H9 (cell line): Measurements from ENCODE around the gene SPARCL1. TPM values are rescaled to one million over a fixed set of nuclear protein-coding genes. Genes with fewer than 3 reads are reported as not detected.
"Not testable (repeated sequence)": the region's sequence is repeated elsewhere in the genome, so short reads cannot be mapped to it uniquely, and the experiment has no call there.

Experiments used
- DNase-seq: peaks from one replicate; pipeline ENCODE4 v3.0.0-alpha.2; 2017
- H2AFZ ChIP-seq: one replicate; pipeline ENCODE4 v1.6.1; 2013; ENCODE audit warnings: mild to moderate bottlenecking, low read length, control low read depth, moderate library complexity
- H2AK5ac ChIP-seq: 2 replicates; pipeline ENCODE4 v1.6.1; 2013; ENCODE audit warnings: low read length, control low read depth, mixed read lengths; ENCODE audit not compliant: insufficient read length
- H2BK120ac ChIP-seq: one replicate; pipeline ENCODE4 v1.6.1; 2013; ENCODE audit warnings: low read depth, mild to moderate bottlenecking, low read length, control low read depth, inconsistent platforms; ENCODE audit not compliant: poor library complexity, severe bottlenecking
- H2BK12ac ChIP-seq: 2 replicates; pipeline ENCODE4 v1.6.1; 2013; ENCODE audit warnings: low read length, control low read depth, mixed read lengths, low read depth; ENCODE audit not compliant: insufficient read length
- H2BK15ac ChIP-seq: 2 replicates; pipeline ENCODE4 v1.6.1; 2013; ENCODE audit warnings: low read depth, low read length, control low read depth
- H2BK20ac ChIP-seq: one replicate; pipeline ENCODE4 v1.6.1; 2013; ENCODE audit warnings: low read depth, mild to moderate bottlenecking, low read length, control low read depth, inconsistent platforms; ENCODE audit not compliant: poor library complexity, severe bottlenecking
- H2BK5ac ChIP-seq: 2 replicates; pipeline ENCODE4 v1.6.1; 2013; ENCODE audit warnings: low read length, control low read depth, mixed read lengths; ENCODE audit not compliant: insufficient read length
- H3K14ac ChIP-seq: 2 replicates; pipeline ENCODE4 v1.6.1; 2013; ENCODE audit warnings: low read length, control low read depth; ENCODE audit not compliant: insufficient read depth
- H3K18ac ChIP-seq: 2 replicates; pipeline ENCODE4 v1.6.1; 2013; ENCODE audit warnings: low read depth, mild to moderate bottlenecking, mixed read lengths, low read length, control low read depth; ENCODE audit not compliant: insufficient read length
- H3K23ac ChIP-seq: 2 replicates; pipeline ENCODE4 v1.6.1; 2013; ENCODE audit warnings: low read length, control low read depth, mixed read lengths, low read depth; ENCODE audit not compliant: insufficient read length
- H3K23me2 ChIP-seq: 2 replicates; pipeline ENCODE4 v1.6.1; 2013; ENCODE audit warnings: low read depth, mild to moderate bottlenecking, mixed read lengths, low read length, control low read depth; ENCODE audit not compliant: insufficient read length, poor library complexity, severe bottlenecking
- H3K27ac ChIP-seq: 2 replicates; pipeline ENCODE4 v1.5.1; 2013; ENCODE audit warnings: low read length, control low read depth, mixed read lengths, low read depth; ENCODE audit not compliant: insufficient read length
- H3K27me3 ChIP-seq: 2 replicates; pipeline ENCODE4 v1.6.1; 2013; ENCODE audit warnings: low read length, control low read depth, inconsistent platforms; ENCODE audit not compliant: insufficient read depth
- H3K4ac ChIP-seq: 2 replicates; pipeline ENCODE4 v1.6.1; 2013; ENCODE audit warnings: low read depth, mild to moderate bottlenecking, control low read depth, inconsistent platforms, low read length, moderate library complexity
- H3K4me1 ChIP-seq: 2 replicates; pipeline ENCODE4 v1.6.1; 2013; ENCODE audit warnings: low read length, control low read depth, inconsistent platforms; ENCODE audit not compliant: insufficient read depth
- H3K4me2 ChIP-seq: 2 replicates; pipeline ENCODE4 v1.6.1; 2013; ENCODE audit warnings: low read length, control low read depth, mixed read lengths; ENCODE audit not compliant: insufficient read length, insufficient read depth
- H3K56ac ChIP-seq: 2 replicates; pipeline ENCODE4 v1.6.1; 2013; ENCODE audit warnings: low read depth, mild to moderate bottlenecking, mixed read lengths, low read length, control low read depth; ENCODE audit not compliant: insufficient read length
- H3K79me1 ChIP-seq: 2 replicates; pipeline ENCODE4 v1.6.1; 2013; ENCODE audit warnings: low read depth, mild to moderate bottlenecking, moderate library complexity, low read length, control low read depth, inconsistent platforms; ENCODE audit not compliant: insufficient read depth, poor library complexity, severe bottlenecking
- H3K79me2 ChIP-seq: 2 replicates; pipeline ENCODE4 v1.6.1; 2013; ENCODE audit warnings: low read length, control low read depth, inconsistent platforms; ENCODE audit not compliant: insufficient read depth
- H3K9ac ChIP-seq: 2 replicates; pipeline ENCODE4 v1.6.1; 2013; ENCODE audit warnings: low read length, control low read depth, mixed read lengths; ENCODE audit not compliant: insufficient read length; ENCODE audit errors: extremely low read depth
- H3K9me3 ChIP-seq: one replicate; pipeline ENCODE4 v1.6.1; 2013; ENCODE audit warnings: low read depth, low read length, inconsistent platforms; ENCODE audit not compliant: control insufficient read depth
- H3T11ph ChIP-seq: one replicate; pipeline ENCODE4 v1.6.1; 2013; ENCODE audit warnings: mild to moderate bottlenecking, low read length, control low read depth, inconsistent platforms
- H4K20me1 ChIP-seq: one replicate; pipeline ENCODE4 v1.6.1; 2013; ENCODE audit not compliant: control insufficient read depth, insufficient read length, insufficient read depth
- H4K5ac ChIP-seq: 2 replicates; pipeline ENCODE4 v1.6.1; 2013; ENCODE audit warnings: low read depth, mild to moderate bottlenecking, mixed read lengths, low read length, control low read depth; ENCODE audit not compliant: insufficient read length
- H4K8ac ChIP-seq: replicated peaks from 2 replicates; pipeline ENCODE4 v1.6.1; 2013; ENCODE audit warnings: low read length, control low read depth, mixed read lengths, low read depth; ENCODE audit not compliant: insufficient read length
- H4K91ac ChIP-seq: 2 replicates; pipeline ENCODE4 v1.6.1; 2013; ENCODE audit warnings: low read depth, mild to moderate bottlenecking, moderate library complexity, mixed read lengths, low read length, control low read depth; ENCODE audit not compliant: insufficient read length
- H3K27ac Mint-ChIP-seq, 3 experiments: 2 replicates in 2 of 3; 3 replicates in 1 of 3; pipeline ENCODE4 v1.8.0; 2020 to 2021; ENCODE audit warnings: mixed read lengths in 3 of 3, mild to moderate bottlenecking in 1 of 3, moderate library complexity in 1 of 3
- H3K27me3 Mint-ChIP-seq: 2 replicates; pipeline ENCODE4 v1.8.0; 2021; ENCODE audit warnings: low read depth, mild to moderate bottlenecking, moderate library complexity, mixed read lengths
- H3K36me3 Mint-ChIP-seq, 3 experiments: 2 replicates in 2 of 3; 3 replicates in 1 of 3; pipeline ENCODE4 v1.8.0; 2020 to 2021; ENCODE audit warnings: low read depth in 3 of 3, mixed read lengths in 3 of 3; ENCODE audit not compliant: insufficient read depth in 1 of 3
- H3K4me1 Mint-ChIP-seq, 2 experiments: 2 replicates each; pipeline ENCODE4 v1.8.0; 2020; ENCODE audit warnings: mixed read lengths in 2 of 2
- H3K4me3 Mint-ChIP-seq, 2 experiments: 2 replicates in 1 of 2; 3 replicates in 1 of 2; pipeline ENCODE4 v1.8.0; 2020 to 2021; ENCODE audit warnings: mild to moderate bottlenecking in 2 of 2, mixed read lengths in 2 of 2, moderate library complexity in 1 of 2
- H3K9me3 Mint-ChIP-seq, 2 experiments: 2 replicates in 1 of 2; 3 replicates in 1 of 2; pipeline ENCODE4 v1.8.0; 2020; ENCODE audit warnings: mild to moderate bottlenecking in 2 of 2, mixed read lengths in 2 of 2, moderate library complexity in 1 of 2
- CTCF ChIP-seq: fragments of 200-600 bp; sonication (generic); conservative IDR thresholded peaks from 3 replicates; pipeline ENCODE4 v1.8.0; 2021; ENCODE audit warnings: antibody characterized with exemption, mild to moderate bottlenecking
- WGBS: extraction: QIAGEN DNeasy Blood & Tissue Kit; methylation state at CpG from one replicate; pipeline ENCODE4 v1.1.7; 2013; ENCODE audit warnings: missing lambda C conversion rate, low lambda C conversion rate, mixed read lengths; ENCODE audit not compliant: insufficient read length; ENCODE audit errors: extremely low coverage; 5-methylcytosine and 5-hydroxymethylcytosine counted together
- total RNA-seq: library from RNA; stranded (reverse); gene quantifications from 2 replicates; pipeline ENCODE4 v1.2.1, GENCODE V29; 2021

The SPARCL1 gene
- total RNA-seq, 1 experiment from 2014 or later = 0.17 TPM

GRCh38 chr4:87493115-87493514 lies 36.1 kb downstream of the SPARCL1 start:
- no peak overlapping the region for H2BK20ac ChIP-seq
- TF ChIP-seq CTCF = no peak
- no peak overlapping the region for H2BK12ac ChIP-seq
- no peak overlapping the region for H3T11ph ChIP-seq
- H4K91ac ChIP-seq = no peak overlapping the region
- Mint-ChIP-seq H3K27ac (no peak overlapping the region), H3K4me1 (peaks cover 17 to 18% of the 10 kb centered on the region in 2 experiments), H3K36me3 (peaks cover 14 to 16% (median 15%) of the 10 kb centered on the region in 3 experiments), H3K9me3 (peaks cover 4 to 15% of the 10 kb centered on the region in 2 experiments; a peak in 4 of 5 replicates), H3K27me3 (no peaks in the 10 kb centered on the region; the same call in 1 of the 2 replicates), H3K4me3 (no peak overlapping the region)
- H3K23ac ChIP-seq = no peak overlapping the region
- no peak overlapping the region for H3K18ac ChIP-seq
- no peaks in the 10 kb centered on the region for H3K23me2 ChIP-seq
- H3K14ac ChIP-seq = no peak overlapping the region
- H2AK5ac ChIP-seq = no peak overlapping the region
- H4K8ac ChIP-seq = no peak overlapping the region
- H3K27ac ChIP-seq = no peak overlapping the region
- DNase-seq = no peak
- H3K4ac ChIP-seq = no peak overlapping the region
- no peak overlapping the region for H2BK120ac ChIP-seq
- no peak overlapping the region for H2BK5ac ChIP-seq
- H3K9me3 ChIP-seq = no peaks in the 10 kb centered on the region
- no peaks in the 10 kb centered on the region for H3K79me1 ChIP-seq
- no CpG with 5 or more reads among the region's 3 CpGs for WGBS
- H3K9ac ChIP-seq = no peak overlapping the region
- no peaks in the 10 kb centered on the region for H4K20me1 ChIP-seq
- no peak overlapping the region for H2AFZ ChIP-seq
- H3K79me2 ChIP-seq = no peaks in the 10 kb centered on the region
- H2BK15ac ChIP-seq = no peak overlapping the region
- H3K4me1 ChIP-seq = peaks cover 5% of the 10 kb centered on the region; the same call in 1 of the 2 replicates
- no peak overlapping the region for H4K5ac ChIP-seq
- H3K27me3 ChIP-seq = no peaks in the 10 kb centered on the region; the same call in 1 of the 2 replicates
- no peak overlapping the region for H3K4me2 ChIP-seq
- H3K56ac ChIP-seq = no peak overlapping the region

- not testable (repeated sequence) for H2AFZ ChIP-seq, H2BK5ac ChIP-seq, H4K5ac ChIP-seq, H3K18ac ChIP-seq, H3K4me2 ChIP-seq, H4K91ac ChIP-seq, H2BK120ac ChIP-seq, H3K27me3 Mint-ChIP-seq, DNase-seq, H3K56ac ChIP-seq, H4K8ac ChIP-seq, H3T11ph ChIP-seq, H3K23me2 ChIP-seq, H2BK20ac ChIP-seq, H2BK12ac ChIP-seq, H3K4me3 Mint-ChIP-seq, H3K79me2 ChIP-seq, H4K20me1 ChIP-seq, H3K27ac ChIP-seq, H3K27me3 ChIP-seq, H3K4ac ChIP-seq, H2BK15ac ChIP-seq, H2AK5ac ChIP-seq, H3K14ac ChIP-seq, H3K23ac ChIP-seq, H3K9me3 ChIP-seq, H3K9ac ChIP-seq, H3K27ac Mint-ChIP-seq, H3K79me1 ChIP-seq, H3K4me1 ChIP-seq
- no CpG with 5 or more reads among the region's 2 CpGs for WGBS
- Mint-ChIP-seq H3K4me1 (peaks cover 17 to 18% of the 10 kb centered on the region in 2 experiments), H3K9me3 (peaks cover 13 to 24% of the 10 kb centered on the region in 2 experiments), H3K36me3 (peaks cover 19 to 24% (median 21%) of the 10 kb centered on the region in 3 experiments)
These were observed 37.3 kb downstream of the SPARCL1 start for GRCh38 chr4:87491851-87492250.
